Transverse colon (tissue), 4 donors: ENCODE data around the gene FRMPD4. TPM values are rescaled to one million over a fixed set of nuclear protein-coding genes. Genes with fewer than 3 reads are reported as not detected.

Experiments
- DNase-seq: peaks from one replicate; pipeline ENCODE4 v3.0.0-alpha.2; 2019
- H3K27ac ChIP-seq, 4 donors: fragments of 200-600 bp; sonication (generic); 2 replicates each; pipeline ENCODE4 v1.5.1; 2016 to 2018; ENCODE audit warnings: inconsistent platforms in 4 of 4
- H3K27me3 ChIP-seq: fragments of 200-600 bp; sonication (generic); 2 replicates; pipeline ENCODE4 v1.5.1; 2017; ENCODE audit warnings: inconsistent platforms
- H3K36me3 ChIP-seq, 4 donors: fragments of 200-600 bp; sonication (generic); 2 replicates each; pipeline ENCODE4 v1.5.1; 2017 to 2019; ENCODE audit warnings: inconsistent platforms in 4 of 4
- H3K4me1 ChIP-seq, 4 donors: fragments of 200-600 bp; sonication (generic); 2 replicates each; pipeline ENCODE4 v1.5.1; 2017 to 2020; ENCODE audit warnings: inconsistent platforms in 4 of 4
- H3K4me3 ChIP-seq, 4 donors: fragments of 200-600 bp; sonication (generic); 1 replicate in 1 of 4; 2 replicates in 3 of 4; pipeline versions ENCODE4 v1.5.1 to v1.6.1; 2017 to 2019; ENCODE audit warnings: inconsistent platforms in 4 of 4
- H3K9me3 ChIP-seq, 2 donors: fragments of 200-600 bp; sonication (generic); 2 replicates each; pipeline ENCODE4 v1.5.1; 2017 to 2019; ENCODE audit warnings: inconsistent platforms in 2 of 2
- CTCF ChIP-seq, 5 experiments: fragments of 200-600 bp in 3 of 5; fragments of 450-650 bp in 2 of 5; sonication (generic) in 3 of 5; IDR thresholded peaks; 1 replicate in 2 of 5; 2 replicates in 3 of 5; pipeline ENCODE4 v1.5.1; 2016 to 2017; ENCODE audit warnings: antibody characterized with exemption in 5 of 5, inconsistent platforms in 3 of 5, mild to moderate bottlenecking in 2 of 5, moderate library complexity in 1 of 5
- EP300 ChIP-seq: sonication (generic); formaldehyde crosslinking; IDR thresholded peaks from one replicate; pipeline ENCODE4 v1.6.1; 2017; ENCODE audit warnings: antibody characterized with exemption, low read depth
- POLR2A ChIP-seq: fragments of 450-650 bp; IDR thresholded peaks from one replicate; pipeline ENCODE4 v1.6.1; 2016; ENCODE audit warnings: antibody characterized with exemption, mild to moderate bottlenecking, moderate library complexity
- POLR2AphosphoS5 ChIP-seq, 3 donors: sonication (generic); formaldehyde crosslinking; IDR thresholded peaks; one replicate each; pipeline ENCODE4 v1.6.1; 2016; ENCODE audit warnings: antibody characterized with exemption in 3 of 3
- WGBS, 2 donors: methylation state at CpG; one replicate each; pipeline ENCODE4 v1.1.5; 2018; ENCODE audit warnings: low coverage in 1 of 2; 5-methylcytosine and 5-hydroxymethylcytosine counted together
- in situ Hi-C, 4 donors: fragments of 200-750 bp; cut with MboI; loops; one replicate each; pipeline versions ENCODE4 v1.15.0 to v1.15.1; 2017; ENCODE audit warnings: low sequenced_read_pairs in 3 of 4, low pct_ligation_motif_present in 1 of 4, low pct_unique_long_range_greater_than_20kb in 1 of 4
- intact Hi-C: fragments of 100-400 bp; cut with DNase I; formaldehyde crosslinking; loops from one replicate; pipeline ENCODE4 v1.15.1; 2023; ENCODE audit warnings: low total_unique reads
- total RNA-seq, 4 donors: library from RNA; depleted of rRNA; stranded (reverse); fragments of >200 nt; gene quantifications; one replicate each; pipeline ENCODE4 v1.1.0, GENCODE V29; 2016

Gene FRMPD4
- total RNA-seq, 4 donors from 2014 or later, result 0.79 to 1.5 (median 0.82) TPM; not detected in 1

DNA sequence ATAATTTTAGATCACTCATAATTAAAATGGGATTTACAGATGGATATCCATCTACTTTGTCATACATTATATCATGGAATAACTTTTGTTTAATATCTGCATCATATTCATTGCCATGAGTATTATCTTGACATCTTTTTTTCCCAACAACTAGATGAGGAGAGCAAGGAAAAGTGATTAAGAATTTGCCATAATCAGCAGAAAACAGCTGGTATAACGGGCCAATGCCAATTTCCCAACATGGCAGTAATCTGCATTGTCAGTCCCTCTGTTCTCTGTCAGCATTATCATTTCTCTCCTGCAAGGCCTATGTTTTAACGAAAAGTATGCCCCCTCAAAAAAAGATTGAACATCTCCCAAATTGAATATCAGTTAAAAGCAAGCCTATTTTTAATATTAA is 314.0 kb downstream of the FRMPD4 start:
- Histone ChIP-seq H3K27ac (no peak overlapping the region), H3K27me3 (no peaks in the 10 kb centered on the region), H3K4me1 (no peaks in the 10 kb centered on the region), H3K36me3 (no peaks in the 10 kb centered on the region), H3K9me3 (no peaks in the 10 kb centered on the region), H3K4me3 (no peak overlapping the region)
- intact Hi-C loops, result no loop called here
- in situ Hi-C loops, result no loop called here
- WGBS, 2 donors, result 67 to 69% methylated on average over 1 to 2 of the region's 2 CpGs
- TF ChIP-seq POLR2AphosphoS5 (IDR thresholded peaks at IDR 0.05) (no peak), EP300 (no peak), POLR2A (no peak), CTCF (IDR thresholded peaks at IDR 0.05) (no peak)
- no peak for DNase-seq

GRCh38 chrX:12460929-12461328 is 322.7 kb downstream of the FRMPD4 start:
- no peaks in the 10 kb centered on the region for H3K36me3 ChIP-seq
- in situ Hi-C loops (no loop called here), intact Hi-C loops (no loop called here)
- H3K4me3 ChIP-seq, result no peak overlapping the region
- TF ChIP-seq EP300 (no peak), CTCF (IDR thresholded peaks at IDR 0.05) (no peak), POLR2AphosphoS5 (IDR thresholded peaks at IDR 0.05) (no peak), POLR2A (no peak)
- no peaks in the 10 kb centered on the region for H3K4me1 ChIP-seq
- no peaks in the 10 kb centered on the region for H3K27me3 ChIP-seq
- no peak for DNase-seq
- H3K27ac ChIP-seq, result no peak overlapping the region
- 74 to 92% methylated on average over 2 of the region's 2 CpGs for WGBS, 2 donors
- no peaks in the 10 kb centered on the region for H3K9me3 ChIP-seq

GRCh38 chrX:12463052-12463451 is 324.8 kb downstream of the FRMPD4 start:
- Histone ChIP-seq H3K27ac (no peak overlapping the region), H3K4me1 (no peaks in the 10 kb centered on the region), H3K36me3 (no peaks in the 10 kb centered on the region), H3K4me3 (no peak overlapping the region), H3K27me3 (no peaks in the 10 kb centered on the region), H3K9me3 (no peaks in the 10 kb centered on the region)
- no peak for TF ChIP-seq EP300
- no peak for TF ChIP-seq POLR2AphosphoS5 (IDR thresholded peaks at IDR 0.05)
- no peak for TF ChIP-seq CTCF (IDR thresholded peaks at IDR 0.05)
- TF ChIP-seq POLR2A, result no peak
- intact Hi-C loops, result no loop called here
- no peak for DNase-seq
- in situ Hi-C loops, result no loop called here
- WGBS, 2 donors, result 66% methylated on average over 2 of the region's 2 CpGs; no CpG with 5 or more reads in 1 of the 2 donors

DNA sequence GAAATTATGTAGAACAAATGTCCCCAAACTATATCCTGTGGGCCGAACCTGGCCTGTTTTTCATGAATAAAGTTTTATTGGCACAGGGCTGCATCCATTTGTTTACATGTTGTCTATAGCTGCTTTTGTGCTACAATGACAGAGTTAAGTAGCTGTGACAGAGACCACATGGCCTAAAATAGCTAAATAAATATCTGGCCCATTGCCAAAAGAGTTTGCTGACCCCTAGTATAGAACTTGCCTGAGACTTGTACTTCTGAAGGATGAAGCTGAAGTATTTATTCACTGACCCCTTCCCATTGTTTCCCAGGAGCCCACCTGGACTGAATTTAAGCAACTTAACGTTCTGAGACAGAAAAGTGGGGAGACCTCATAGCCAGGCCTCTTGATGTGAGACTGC is 325.6 kb downstream of the FRMPD4 start:
- in situ Hi-C loops (no loop called here), intact Hi-C loops (no loop called here)
- Histone ChIP-seq H3K36me3 (no peaks in the 10 kb centered on the region), H3K27me3 (no peaks in the 10 kb centered on the region), H3K9me3 (no peaks in the 10 kb centered on the region), H3K27ac (no peak overlapping the region), H3K4me3 (no peak overlapping the region), H3K4me1 (no peaks in the 10 kb centered on the region)
- no peak for TF ChIP-seq CTCF (IDR thresholded peaks at IDR 0.05)
- no peak for TF ChIP-seq POLR2AphosphoS5 (IDR thresholded peaks at IDR 0.05)
- no peak for TF ChIP-seq EP300
- no peak for TF ChIP-seq POLR2A
- DNase-seq, result no peak
- WGBS, 2 donors, result 43 to 69% methylated on average over 1 to 2 of the region's 2 CpGs
